Neural crest cell (in vitro differentiated cells): Measurements from ENCODE around the gene PGAM5. TPM values are rescaled to one million over a fixed set of nuclear protein-coding genes. Genes with fewer than 3 reads are reported as not detected.
A peak's percentile ranks its signal among the peaks of the same experiment; 100 is the strongest.
"Not testable (repeated sequence)": the region's sequence is repeated elsewhere in the genome, so short reads cannot be mapped to it uniquely, and the experiment has no call there.

Experiments
- DNase-seq: peaks from one replicate; pipeline ENCODE4 v3.0.0; 2021; ENCODE audit warnings: low read depth, mixed read lengths, low spot score
- H3K27ac Mint-ChIP-seq: one replicate; pipeline ENCODE4 v1.8.0; 2021; ENCODE audit warnings: mild to moderate bottlenecking, mixed read lengths; ENCODE audit not compliant: unreplicated experiment
- H3K27me3 Mint-ChIP-seq: 2 replicates; pipeline ENCODE4 v1.8.0; 2021; ENCODE audit warnings: low read depth, mild to moderate bottlenecking, mixed read lengths
- H3K36me3 Mint-ChIP-seq: 2 replicates; pipeline ENCODE4 v1.8.0; 2021; ENCODE audit warnings: low read depth, mild to moderate bottlenecking, mixed read lengths
- H3K4me1 Mint-ChIP-seq: 2 replicates; pipeline ENCODE4 v1.8.0; 2021; ENCODE audit warnings: mixed read lengths
- H3K4me3 Mint-ChIP-seq: one replicate; pipeline ENCODE4 v1.8.0; 2021; ENCODE audit warnings: mild to moderate bottlenecking, mixed read lengths
- H3K9me3 Mint-ChIP-seq: 2 replicates; pipeline ENCODE4 v1.8.0; 2021; ENCODE audit warnings: mixed read lengths
- CTCF ChIP-seq: fragments of 200-600 bp; sonication (generic); conservative IDR thresholded peaks from 2 replicates; pipeline ENCODE4 v1.5.0; 2021; ENCODE audit warnings: antibody characterized with exemption, mild to moderate bottlenecking
- total RNA-seq: library from RNA; stranded (reverse); gene quantifications from 2 replicates; pipeline ENCODE4 v1.2.1, GENCODE V29; 2021

PGAM5 gene
- total RNA-seq, 1 donor from 2014 or later, result 61.5 TPM

- no peak for DNase-seq
- Mint-ChIP-seq H3K36me3 (peaks cover 41% of the 10 kb centered on the region), H3K27me3 (no peaks in the 10 kb centered on the region), H3K27ac (no peak overlapping the region), H3K4me3 (no peak overlapping the region), H3K9me3 (peaks cover 4% of the 10 kb centered on the region), H3K4me1 (no peaks in the 10 kb centered on the region)
- TF ChIP-seq CTCF, result no peak
Observed at GRCh38 chr12:132743831-132744230, 33.2 kb downstream of the PGAM5 start.

GRCh38 chr12:132746613-132747012 lies 36.0 kb downstream of the PGAM5 start:
- Mint-ChIP-seq H3K27me3 (no peaks in the 10 kb centered on the region), H3K4me1 (no peaks in the 10 kb centered on the region), H3K9me3 (peaks cover 4% of the 10 kb centered on the region), H3K4me3 (no peak overlapping the region), H3K27ac (no peak overlapping the region), H3K36me3 (peaks cover 33% of the 10 kb centered on the region)
- no peak for TF ChIP-seq CTCF
- no peak for DNase-seq

GRCh38 chr12:132747395-132747794 lies 36.8 kb downstream of the PGAM5 start:
- no peak overlapping the region for H3K27ac Mint-ChIP-seq
- H3K9me3 Mint-ChIP-seq, result peaks cover 4% of the 10 kb centered on the region
- no peak for TF ChIP-seq CTCF
- no peak overlapping the region for H3K4me3 Mint-ChIP-seq
- no peaks in the 10 kb centered on the region for H3K4me1 Mint-ChIP-seq
- no peaks in the 10 kb centered on the region for H3K27me3 Mint-ChIP-seq
- peaks cover 29% of the 10 kb centered on the region for H3K36me3 Mint-ChIP-seq
- DNase-seq, result no peak

- DNase-seq, result no peak
- no peak overlapping the region for H3K27ac Mint-ChIP-seq
- peaks cover 24% of the 10 kb centered on the region for H3K36me3 Mint-ChIP-seq
- no peaks in the 10 kb centered on the region for H3K4me1 Mint-ChIP-seq
- no peaks in the 10 kb centered on the region for H3K27me3 Mint-ChIP-seq
- no peaks in the 10 kb centered on the region for H3K9me3 Mint-ChIP-seq
- no peak overlapping the region for H3K4me3 Mint-ChIP-seq
- no peak for TF ChIP-seq CTCF
Observed at GRCh38 chr12:132747896-132748295, 37.3 kb downstream of the PGAM5 start.

GRCh38 chr12:132748319-132748718 lies 37.7 kb downstream of the PGAM5 start:
- Mint-ChIP-seq H3K36me3 (peaks cover 21% of the 10 kb centered on the region), H3K4me1 (no peaks in the 10 kb centered on the region), H3K27ac (peak overlapping the region; percentile 19), H3K4me3 (no peak overlapping the region), H3K27me3 (no peaks in the 10 kb centered on the region), H3K9me3 (no peaks in the 10 kb centered on the region)
- no peak for TF ChIP-seq CTCF
- no peak for DNase-seq

- not testable (repeated sequence) for H3K9me3 Mint-ChIP-seq, H3K4me1 Mint-ChIP-seq, H3K4me3 Mint-ChIP-seq, H3K36me3 Mint-ChIP-seq, H3K27me3 Mint-ChIP-seq, DNase-seq, H3K27ac Mint-ChIP-seq
Observed at GRCh38 chr12:132753670-132754069, 43.0 kb downstream of the PGAM5 start.
